ENCODE measurements around the gene SHH. TPM values are rescaled to one million over a fixed set of nuclear protein-coding genes. Genes with fewer than 3 reads are reported as not detected.
A peak's percentile ranks its signal among the peaks of the same experiment; 100 is the strongest.

Gene SHH
- total and polyA plus RNA-seq, 2 of the 13 experiments (the other 11 are each of a cell fraction or from before 2014, with no cell fraction given), result 1.9 to 3.4 TPM

GRCh38 chr7:155756322-155756721 lies 55.9 kb downstream of the SHH start:
- POLR2A ChIA-PET, result no interaction called here
- no peak overlapping the region for H3K27ac ChIP-seq (ENCODE audit: extremely low read length, insufficient read depth, low read length)
- H2AFZ ChIP-seq (ENCODE audit: low read length), result no peak overlapping the region
- no peak overlapping the region for H3K4me2 ChIP-seq (ENCODE audit: low read depth, low read length)
- over 99% methylated on average over 9 of the region's 9 CpGs for WGBS (ENCODE audit: low lambda C conversion rate)
- H4K20me1 ChIP-seq (ENCODE audit: insufficient read depth, low read length), result peaks cover 30% of the 10 kb centered on the region
- intact Hi-C loops (cut with micrococcal nuclease; ENCODE audit: unreplicated experiment), result no loop called here
- in situ Hi-C loops (cut with HindIII; ENCODE audit: extremely low pct_ligation_motif_present, low pct_unique_long_range_greater_than_20kb), result loop anchor here (25.0 kb wide), 1 partner anchor 369 kb away; no protein-coding TSS in a partner anchor
- H3K36me3 ChIP-seq (replicated peaks in 1 of 2; ENCODE audit: control insufficient read depth in 1 of 2, insufficient read depth in 2 of 2, low read length in 2 of 2), result peaks cover 12 to 55% of the 10 kb centered on the region in 2 experiments; a peak in 4 of 5 replicates
- TF ChIP-seq ZFP1 (CRISPR knock-in tag; IDR thresholded peaks at IDR 0.05), result no peak
- TF ChIP-seq RBM22 (optimal IDR thresholded peaks at IDR 0.05; ENCODE audit: low read length), result peak; percentile 68
- no peaks in the 10 kb centered on the region for H3K27me3 ChIP-seq (ENCODE audit: control insufficient read depth in 1 of 2, insufficient read depth in 2 of 2, low read length in 2 of 2)
- H3K9me3 ChIP-seq (ENCODE audit: low read length), result no peaks in the 10 kb centered on the region
- H3K79me2 ChIP-seq (ENCODE audit: insufficient read depth, low read length), result peaks cover 75% of the 10 kb centered on the region
- no peak overlapping the region for H3K9ac ChIP-seq (ENCODE audit: insufficient read depth, low read depth, low read length)
- BruUV-seq (replicated peaks), result no TSS peak
- DNase-seq (ENCODE audit: low spot score), result no peak
- CTCF ChIA-PET (ENCODE audit: low intra/inter-chr PET ratio, low total read pairs), result no interaction called here
- no peak for ATAC-seq
- FAIRE-seq, result no peak
- no peak overlapping the region for H3K4me3 ChIP-seq (replicated peaks in 1 of 3; ENCODE audit: insufficient read depth in 1 of 3, low read depth in 2 of 3, low read length in 3 of 3)
- no peaks in the 10 kb centered on the region for H3K4me1 ChIP-seq (ENCODE audit: insufficient read depth, low read length)

- 94% methylated on average over 3 of the region's 3 CpGs for WGBS (ENCODE audit: low lambda C conversion rate)
- DNase-seq (ENCODE audit: low spot score), result no peak
- POLR2A ChIA-PET, result no interaction called here
- CTCF ChIA-PET (ENCODE audit: low intra/inter-chr PET ratio, low total read pairs), result no interaction called here
- peaks cover 30% of the 10 kb centered on the region for H4K20me1 ChIP-seq (ENCODE audit: insufficient read depth, low read length)
- in situ Hi-C loops (cut with HindIII; ENCODE audit: extremely low pct_ligation_motif_present, low pct_unique_long_range_greater_than_20kb) (loop anchor here (25.0 kb wide), 1 partner anchor 368 kb away; no protein-coding TSS in a partner anchor), intact Hi-C loops (cut with micrococcal nuclease; ENCODE audit: unreplicated experiment) (no loop called here)
- H3K27ac ChIP-seq (ENCODE audit: extremely low read length, insufficient read depth, low read length), result no peak overlapping the region
- FAIRE-seq, result no peak
- peaks cover 10 to 52% of the 10 kb centered on the region in 2 experiments; a peak in 4 of 5 replicates for H3K36me3 ChIP-seq (replicated peaks in 1 of 2; ENCODE audit: control insufficient read depth in 1 of 2, insufficient read depth in 2 of 2, low read length in 2 of 2)
- H3K9me3 ChIP-seq (ENCODE audit: low read length), result no peaks in the 10 kb centered on the region
- H3K9ac ChIP-seq (ENCODE audit: insufficient read depth, low read depth, low read length), result no peak overlapping the region
- H3K4me2 ChIP-seq (ENCODE audit: low read depth, low read length), result no peak overlapping the region
- H2AFZ ChIP-seq (ENCODE audit: low read length), result no peak overlapping the region
- no peaks in the 10 kb centered on the region for H3K4me1 ChIP-seq (ENCODE audit: insufficient read depth, low read length)
- no peak overlapping the region for H3K4me3 ChIP-seq (replicated peaks in 1 of 3; ENCODE audit: insufficient read depth in 1 of 3, low read depth in 2 of 3, low read length in 3 of 3)
- no peaks in the 10 kb centered on the region for H3K27me3 ChIP-seq (ENCODE audit: control insufficient read depth in 1 of 2, insufficient read depth in 2 of 2, low read length in 2 of 2)
- H3K79me2 ChIP-seq (ENCODE audit: insufficient read depth, low read length), result peaks cover 75% of the 10 kb centered on the region
- no peak for ATAC-seq
- no TSS peak for BruUV-seq (replicated peaks)
- TF ChIP-seq ZNF772 (CRISPR knock-in tag; IDR thresholded peaks at IDR 0.05), result no peak
- no peak for TF ChIP-seq ZBTB20 (CRISPR knock-in tag; IDR thresholded peaks at IDR 0.05; ENCODE audit: borderline replicate concordance, low read depth)
- TF ChIP-seq IKZF4 (CRISPR knock-in tag; IDR thresholded peaks at IDR 0.05; ENCODE audit: borderline replicate concordance, low read depth, not compliant biosample characterization), result no peak
- TF ChIP-seq CHCHD3 (CRISPR knock-in tag; IDR thresholded peaks at IDR 0.05), result no peak
- TF ChIP-seq ZNF781 (CRISPR knock-in tag; IDR thresholded peaks at IDR 0.05; ENCODE audit: borderline replicate concordance, not compliant biosample characterization), result no peak
- TF ChIP-seq NCOA2 (CRISPR knock-in tag; IDR thresholded peaks at IDR 0.05), result no peak
- no peak for TF ChIP-seq ZBTB40 (IDR thresholded peaks at IDR 0.05)
- TF ChIP-seq ZBTB40 (CRISPR knock-in tag; IDR thresholded peaks at IDR 0.05), result no peak
Observed at GRCh38 chr7:155755026-155755425, 57.2 kb downstream of the SHH start.

Measured in HepG2 (cell line).